Stimulated activated CD4-positive, alpha-beta T cell treated with anti-CD3 and anti-CD28 coated beads, TNF-alpha, amount 100 ng/mL, for 4 hours (primary cell): ENCODE results near the gene C2CD4D.
"Not testable (repeated sequence)": the region's sequence is repeated elsewhere in the genome, so short reads cannot be mapped to it uniquely, and the experiment has no call there.

ENCODE experiments used
- DNase-seq, 3 experiments: peaks; one replicate each; pipeline ENCODE4 v3.0.0-alpha.2; 2020; ENCODE audit warnings: low read depth in 3 of 3

The C2CD4D gene

DNA sequence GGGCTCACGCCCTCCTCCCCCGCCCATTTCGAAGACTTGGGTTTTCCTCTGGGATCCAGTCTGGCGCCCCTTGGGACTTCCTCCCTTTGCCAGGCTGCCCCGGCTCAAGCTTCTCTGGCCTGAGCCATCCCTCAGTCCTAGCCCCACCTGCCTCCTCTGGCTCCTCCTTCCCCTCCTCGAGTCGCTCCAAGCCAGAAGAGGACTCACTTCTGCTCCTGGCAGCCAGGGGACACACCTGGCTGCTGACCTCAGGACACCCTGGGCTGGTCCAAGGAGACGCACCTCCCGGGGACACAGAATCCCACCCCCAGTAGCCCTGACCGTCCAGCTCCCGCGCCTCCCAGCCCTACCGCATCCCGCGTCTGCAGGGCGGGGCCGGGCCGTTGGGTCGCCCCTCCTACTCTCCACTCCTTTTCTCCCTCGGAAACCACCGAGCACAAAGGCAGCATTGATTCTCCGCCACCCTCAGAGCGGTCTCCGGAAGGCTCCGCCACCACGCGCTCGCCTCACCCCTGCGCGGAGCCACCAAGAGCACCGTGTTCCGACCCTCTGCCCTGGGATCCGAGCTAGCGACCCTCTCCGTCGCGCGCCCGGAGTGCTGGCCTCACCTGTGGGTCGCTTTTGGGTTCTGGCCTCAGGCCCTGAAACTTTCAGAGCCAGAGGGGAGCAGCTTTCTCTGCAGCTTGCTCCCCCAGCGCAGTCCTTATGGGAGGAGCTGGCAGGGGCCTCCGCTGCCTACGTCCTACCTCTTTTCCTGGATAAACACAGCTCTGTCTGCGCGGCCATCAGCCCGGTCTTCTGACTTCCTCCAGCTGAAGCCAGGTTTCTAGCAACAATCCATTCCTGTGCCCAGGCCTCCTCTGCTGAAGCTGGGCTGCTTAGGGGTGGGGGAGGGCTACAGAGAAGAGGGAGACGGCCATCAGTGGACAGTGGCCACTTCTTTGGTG is at the start of gene C2CD4D:
TSS of gene C2CD4D (minus strand) at position 364 of the 947 bp plus-strand sequence. CDS start 831 bp downstream, outside the sequence.
- peak in 2 of 3 experiments; percentile 50 to 55 for DNase-seq

DNA sequence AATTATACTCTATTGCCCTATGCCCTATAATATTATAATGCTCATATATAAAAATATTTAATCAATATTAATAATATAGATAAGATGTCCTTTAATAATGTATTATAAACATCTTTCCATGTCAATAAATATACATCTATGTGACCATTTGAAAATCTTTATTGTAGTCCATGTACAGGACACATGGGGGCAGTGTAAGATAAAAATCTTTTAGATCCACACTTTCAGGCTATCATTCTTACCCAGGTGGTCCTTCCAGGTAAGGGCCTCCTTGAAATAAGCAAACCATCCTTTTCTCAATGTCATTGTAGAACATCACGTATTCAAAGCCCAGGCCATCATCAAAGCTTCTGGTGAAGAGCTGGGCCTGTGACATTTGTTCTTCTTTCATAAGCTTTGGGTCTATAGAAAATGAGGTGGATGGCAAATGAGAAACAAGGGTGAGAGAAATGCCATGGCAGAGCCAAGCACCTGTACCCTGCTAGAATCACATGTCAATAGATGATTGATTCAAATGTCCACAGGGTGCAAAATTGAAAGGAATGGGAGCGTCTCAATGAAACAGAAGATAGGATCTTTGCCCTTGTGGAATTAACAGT is 49.5 kb upstream of the C2CD4D start:
- DNase-seq: no peak

DNA sequence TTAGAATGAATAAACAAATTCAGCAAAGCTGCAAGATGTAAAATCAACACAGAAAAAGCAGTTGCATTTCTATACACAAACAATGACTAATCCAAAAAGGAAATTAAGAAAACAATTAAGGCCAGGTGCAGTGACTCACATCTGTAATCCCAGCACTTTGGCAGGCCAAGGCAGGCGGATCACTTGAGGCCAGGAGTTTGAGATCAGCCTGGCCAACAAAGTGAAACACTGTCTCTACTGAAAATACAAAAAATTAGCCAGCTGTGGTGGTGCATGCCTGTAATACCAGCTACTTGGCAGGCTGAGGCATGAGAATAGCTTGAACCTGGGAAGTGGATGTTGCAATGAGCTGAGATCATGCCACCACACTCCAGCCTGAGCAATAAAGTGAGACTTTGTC is 47.4 kb upstream of the C2CD4D start:
- DNase-seq: no peak

DNA sequence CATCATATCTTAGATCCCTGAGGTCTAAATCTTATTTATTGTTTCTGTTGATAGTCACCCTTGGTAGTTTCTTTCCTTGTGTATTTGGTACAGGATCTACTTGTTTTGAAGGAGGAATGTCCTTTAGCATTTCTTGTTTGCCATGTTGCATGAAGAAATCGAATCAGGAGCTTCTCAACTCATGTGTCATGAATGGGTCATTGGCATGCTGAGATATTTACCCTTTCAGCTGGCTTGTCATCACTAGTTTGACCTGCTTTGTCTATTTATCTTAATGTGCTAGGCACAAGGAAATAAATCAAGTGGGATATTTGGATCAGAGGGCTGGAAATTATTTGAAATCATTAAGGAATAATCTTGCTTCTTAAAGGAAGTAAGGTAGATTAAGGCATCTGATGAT is 45.9 kb upstream of the C2CD4D start:
- DNase-seq: no peak

DNA sequence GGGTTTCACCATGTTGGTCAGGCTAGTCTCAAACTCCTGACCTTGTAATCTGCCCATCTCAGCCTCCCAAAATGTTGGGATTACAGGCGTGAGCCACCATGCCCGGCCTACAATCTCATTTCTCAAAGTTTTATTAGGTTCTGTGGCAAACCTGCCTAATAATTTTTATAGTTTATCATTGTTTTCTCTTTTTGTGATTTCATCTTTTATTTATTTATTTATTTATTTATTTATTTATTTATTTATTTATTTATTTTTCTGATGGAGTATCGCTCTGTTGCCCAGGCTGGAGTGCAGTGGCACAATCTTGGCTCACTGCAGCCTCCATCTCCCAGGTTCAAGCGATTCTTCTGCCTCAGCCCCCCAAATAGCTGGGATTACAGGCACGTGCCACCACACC is 45.3 kb upstream of the C2CD4D start:
- DNase-seq: not testable (repeated sequence)

DNA sequence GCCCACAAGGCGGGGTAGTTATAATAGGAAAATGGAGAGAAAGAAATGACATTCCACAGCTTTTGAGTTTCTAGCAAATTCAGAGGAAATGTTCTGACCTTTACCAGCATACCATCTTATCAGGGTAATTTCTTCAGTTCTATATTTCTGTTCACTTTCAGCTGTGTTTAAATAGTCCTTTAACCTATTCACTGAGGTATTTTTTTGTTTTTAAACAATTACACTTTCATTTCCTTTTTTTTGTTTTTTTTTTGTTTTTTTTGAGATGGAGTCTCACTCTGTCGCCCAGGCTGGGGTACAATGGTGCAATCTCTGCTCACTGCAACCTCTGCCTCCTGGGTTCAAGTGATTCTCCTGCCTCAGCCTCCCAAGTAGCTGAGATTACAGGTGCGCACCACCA is 44.8 kb upstream of the C2CD4D start:
- DNase-seq: not testable (repeated sequence)

DNA sequence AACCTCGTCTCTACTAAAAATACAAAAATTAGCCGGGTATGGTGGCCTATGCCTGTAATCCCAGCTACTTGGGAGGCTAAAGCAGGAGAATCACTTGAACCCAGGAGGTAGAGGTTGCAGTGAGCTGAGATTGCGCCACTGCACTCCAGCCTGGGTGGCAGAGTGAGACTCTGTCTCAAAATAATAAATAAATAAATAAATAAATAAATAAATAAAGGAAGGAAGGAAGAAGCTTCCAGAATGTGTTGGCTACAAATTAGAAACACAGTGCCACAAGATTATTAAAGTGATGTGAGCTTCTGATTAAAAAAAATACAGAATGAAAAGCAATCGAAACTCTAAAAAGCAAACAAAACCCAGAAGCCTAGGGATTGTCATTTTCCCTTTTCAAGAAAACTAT is 44.3 kb upstream of the C2CD4D start:
- DNase-seq: not testable (repeated sequence)

DNA sequence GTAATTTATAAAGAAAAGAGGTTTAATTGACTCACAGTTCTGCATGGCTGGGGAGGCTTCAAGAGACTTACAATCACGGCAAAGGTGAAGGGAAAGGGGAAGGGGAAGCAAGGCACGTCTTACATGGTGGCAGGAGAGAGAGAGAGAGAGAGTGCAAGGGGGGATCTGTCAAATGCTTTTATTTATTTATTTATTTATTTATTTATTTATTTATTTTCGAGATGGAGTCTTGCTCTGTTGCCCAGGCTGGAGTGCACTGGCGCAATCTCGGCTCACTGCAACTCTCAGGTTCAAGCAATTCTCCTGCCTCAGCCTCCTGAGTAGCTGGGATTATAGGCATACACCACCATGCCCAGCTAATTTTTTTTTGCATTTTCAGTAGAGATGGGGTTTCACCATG is 43.3 kb upstream of the C2CD4D start:
- not testable (repeated sequence) for DNase-seq

DNA sequence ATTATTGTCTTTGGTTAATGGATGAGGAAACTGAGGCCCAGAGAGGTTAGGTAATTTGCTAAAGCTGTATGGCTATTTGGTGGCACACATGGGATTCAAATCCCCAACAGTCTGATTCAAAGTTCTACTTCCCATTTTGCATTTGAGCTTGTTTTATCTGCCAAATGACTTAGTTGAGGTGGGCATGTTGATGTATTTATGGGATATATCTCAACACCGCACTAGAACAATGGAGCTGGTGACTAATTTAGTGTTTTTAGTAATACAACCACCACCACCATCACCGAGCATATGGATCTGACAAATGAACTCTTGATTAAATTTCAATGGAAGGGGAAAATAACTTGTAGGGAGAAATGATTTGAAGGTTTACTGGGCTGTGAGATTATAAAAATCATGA is 42.8 kb upstream of the C2CD4D start:
- DNase-seq: no peak

DNA sequence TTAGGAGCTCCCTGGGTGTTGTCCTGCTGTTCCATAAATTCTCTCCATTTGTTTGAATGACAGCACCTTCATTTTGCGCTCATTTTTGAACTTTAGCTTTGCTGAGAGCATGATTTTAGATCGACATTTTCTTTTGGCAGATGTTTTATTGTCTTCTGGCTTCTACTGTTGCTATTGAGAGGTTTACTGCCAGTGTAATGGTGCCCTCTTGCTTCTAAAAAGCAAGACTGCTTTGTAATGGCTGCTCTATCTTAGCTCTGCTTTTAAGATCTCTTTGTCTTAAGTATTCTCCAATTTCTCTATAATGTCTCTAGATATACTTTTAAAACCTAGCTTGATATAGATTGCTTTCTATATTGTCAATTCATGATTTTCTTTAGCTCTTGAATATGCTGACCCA is 41.9 kb upstream of the C2CD4D start:
- DNase-seq: no peak

DNA sequence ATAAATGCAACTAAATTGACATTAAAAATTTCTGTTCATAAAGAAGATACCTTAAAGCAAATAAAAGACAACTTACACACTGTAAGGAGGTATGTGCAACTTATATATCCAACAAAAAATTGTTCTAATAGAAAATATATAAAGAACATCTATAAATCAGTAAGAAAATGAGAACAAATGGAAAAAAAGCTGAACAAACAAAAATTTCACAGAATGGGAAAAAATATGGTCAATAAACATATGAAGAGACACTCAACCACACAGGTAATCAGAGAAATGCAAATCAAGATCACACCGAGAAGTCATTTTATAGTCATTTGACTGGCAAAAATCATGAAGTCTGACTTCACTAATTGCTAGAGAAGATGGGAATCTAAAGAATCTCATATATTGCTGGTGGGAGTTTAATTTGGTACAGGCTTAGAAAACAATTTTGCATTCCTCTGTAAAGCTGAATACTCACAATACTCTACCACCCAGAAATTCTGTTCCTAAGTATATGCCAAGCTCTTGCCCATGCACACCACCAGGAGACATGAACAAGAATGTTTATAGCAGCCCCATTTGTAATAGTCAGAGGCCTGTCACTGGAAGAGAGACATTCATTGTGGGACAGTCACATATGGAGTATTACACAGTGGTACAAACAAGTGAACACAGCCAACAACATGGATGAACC is 35.9 kb upstream of the C2CD4D start:
- DNase-seq: no peak

DNA sequence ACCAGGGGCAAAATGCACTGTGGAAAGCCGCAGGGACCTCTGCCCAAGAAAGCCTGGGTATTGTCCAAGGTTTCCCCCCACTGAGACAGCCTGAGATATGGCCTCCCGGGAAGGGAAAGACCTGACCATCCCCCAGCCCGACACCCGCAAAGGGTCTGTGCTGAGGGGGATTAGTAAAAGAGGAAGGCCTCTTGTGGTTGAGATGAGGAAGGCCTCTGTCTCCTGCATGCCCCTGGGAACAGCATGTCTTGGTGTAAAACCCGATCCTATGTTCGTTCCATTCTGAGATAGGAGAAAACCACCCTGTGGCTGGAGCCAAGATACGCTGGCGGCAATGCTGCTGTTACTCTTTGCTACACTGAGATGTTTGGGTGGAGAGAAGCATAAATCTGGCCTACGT is 33.2 kb upstream of the C2CD4D start:
- DNase-seq: not testable (repeated sequence)

DNA sequence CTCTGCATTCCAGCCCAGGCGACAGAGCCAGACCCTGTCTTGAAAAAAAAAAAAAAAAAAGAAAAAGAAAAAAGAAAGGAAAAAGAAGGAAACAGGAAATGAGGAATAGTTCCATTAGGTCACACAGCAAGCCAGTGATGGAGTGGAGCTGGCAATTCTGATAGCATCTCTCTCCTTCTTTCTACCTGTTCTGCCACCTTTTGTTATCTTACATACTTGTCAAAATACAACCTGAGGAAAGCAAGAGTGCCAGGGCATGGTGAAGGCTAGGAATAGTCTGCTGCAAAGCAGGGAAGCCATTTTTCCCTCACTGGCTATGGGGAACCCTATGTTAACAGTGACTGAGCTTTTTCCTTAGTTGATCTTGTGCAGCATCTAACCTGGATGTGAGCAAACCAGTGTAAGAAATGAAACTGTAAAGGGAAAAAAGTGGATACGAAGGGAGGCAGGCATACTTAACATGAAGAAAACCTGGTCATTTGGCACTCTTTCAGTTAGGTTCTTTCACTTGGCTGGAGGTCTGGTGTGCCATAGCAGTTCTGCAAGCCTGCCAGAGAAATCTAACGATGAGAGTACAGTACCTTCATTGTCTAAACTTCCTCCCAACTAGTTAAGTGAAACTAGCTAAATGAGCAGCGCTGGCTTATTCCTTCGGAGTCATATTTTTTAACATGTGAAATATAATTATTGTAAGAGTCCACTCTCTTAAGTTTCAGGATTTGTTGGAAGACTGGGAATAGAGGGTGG is 31.8 kb upstream of the C2CD4D start:
- no peak for DNase-seq

DNA sequence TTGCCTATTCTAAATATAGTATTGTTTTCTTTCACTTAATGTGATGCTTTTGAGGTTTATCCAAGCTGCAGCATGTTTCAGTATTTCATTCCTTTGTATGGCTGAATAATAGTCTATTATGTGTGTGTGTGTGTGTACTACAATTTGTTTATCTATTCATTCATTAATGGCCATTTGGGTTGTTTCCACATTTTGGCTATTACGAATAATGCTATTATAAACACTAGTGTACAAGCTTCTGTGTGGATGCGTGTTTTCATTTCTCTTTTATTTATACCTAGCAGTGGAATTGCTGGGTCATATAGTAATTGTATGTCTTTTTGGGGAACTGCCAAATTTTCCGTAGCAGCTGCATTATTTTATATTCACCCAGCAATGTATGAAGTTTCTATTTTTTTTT is 28.9 kb upstream of the C2CD4D start:
- no peak for DNase-seq

DNA sequence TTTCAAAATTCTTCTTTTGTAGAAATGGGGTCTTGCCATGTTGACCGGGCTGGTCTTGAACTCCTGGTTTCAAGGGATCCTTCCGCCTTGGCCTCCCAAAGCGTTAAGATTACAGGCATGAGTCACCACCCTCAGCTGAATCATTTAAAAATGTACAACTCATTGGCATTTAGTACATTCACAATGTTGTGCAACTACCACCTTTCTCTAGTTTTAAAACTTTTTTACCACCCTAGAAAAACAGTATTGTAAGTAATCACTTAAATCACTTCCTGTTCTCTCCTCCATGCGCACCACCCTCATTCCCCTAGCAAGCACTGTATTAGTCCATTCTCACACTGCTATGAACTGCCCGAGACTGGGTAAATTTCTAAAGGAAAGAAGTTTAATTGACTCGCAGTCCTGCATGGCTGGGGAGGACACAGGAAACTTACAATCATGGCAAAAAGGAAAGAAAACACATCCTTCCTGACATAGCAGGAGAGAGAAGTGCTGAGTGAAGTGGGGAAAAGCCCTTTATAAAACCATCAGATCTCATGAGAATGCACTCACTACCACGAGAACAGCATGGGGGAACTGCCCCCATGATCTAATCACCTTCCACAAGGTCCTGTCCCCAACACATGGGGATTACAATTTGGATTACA is 28.3 kb upstream of the C2CD4D start:
- no peak for DNase-seq

DNA sequence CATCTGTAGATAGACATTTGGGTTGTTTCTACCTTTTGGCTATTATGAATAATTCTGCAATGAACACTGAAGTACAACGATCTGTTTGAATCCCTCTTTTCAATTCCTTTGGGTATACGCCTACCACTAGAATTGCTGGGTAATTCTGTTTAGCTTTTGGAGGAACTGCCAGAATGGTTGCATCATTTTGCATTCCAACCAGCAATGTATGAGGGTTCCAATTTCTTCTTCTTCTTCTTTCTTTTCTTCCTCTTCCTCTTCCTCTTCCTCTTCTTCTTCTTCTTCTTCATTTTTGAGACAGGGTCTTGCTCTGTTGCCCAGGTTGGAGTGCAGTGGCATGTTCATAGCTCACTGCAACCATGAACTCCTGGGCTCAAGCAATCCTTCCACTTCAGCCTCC is 27.7 kb upstream of the C2CD4D start:
- DNase-seq: no peak

DNA sequence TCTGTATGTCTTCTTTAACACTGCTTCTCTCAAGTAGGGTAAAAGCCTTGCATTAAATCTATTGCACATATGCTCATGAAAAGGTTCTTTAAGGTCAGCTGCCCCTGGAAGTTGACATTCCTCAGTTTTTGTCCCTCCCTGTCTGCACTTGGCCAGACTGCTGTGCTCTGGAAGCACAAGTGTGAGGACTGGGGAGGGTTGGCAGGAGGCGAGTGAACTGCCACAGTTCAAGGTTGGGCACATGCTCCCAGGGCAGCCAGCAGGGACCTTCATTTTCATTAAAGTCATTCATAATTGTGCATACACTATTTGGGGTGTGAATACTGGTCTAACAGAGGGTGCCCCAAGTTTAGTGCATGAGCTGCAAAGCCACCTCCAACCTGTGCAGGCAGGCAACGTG is 24.8 kb upstream of the C2CD4D start:
- no peak for DNase-seq

DNA sequence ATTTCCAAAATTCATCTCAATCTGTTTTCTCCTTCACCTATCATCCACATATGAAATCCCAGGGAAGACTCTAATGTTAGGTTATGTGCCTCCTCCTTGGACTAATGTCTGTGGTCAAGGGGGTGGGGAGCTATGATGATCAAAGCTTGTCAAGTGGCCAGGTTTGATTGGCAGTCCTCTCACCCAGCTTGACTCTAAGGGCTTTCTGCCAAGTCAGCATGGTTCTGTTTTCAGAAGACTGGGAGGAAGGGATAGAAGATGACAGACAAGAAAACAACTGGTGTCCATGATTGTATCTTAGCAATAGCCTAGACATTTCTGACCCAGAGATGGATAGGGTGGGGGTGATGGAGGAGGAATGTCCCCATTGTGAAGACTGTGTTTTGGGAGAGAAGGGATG is 23.0 kb upstream of the C2CD4D start:
- no peak for DNase-seq

DNA sequence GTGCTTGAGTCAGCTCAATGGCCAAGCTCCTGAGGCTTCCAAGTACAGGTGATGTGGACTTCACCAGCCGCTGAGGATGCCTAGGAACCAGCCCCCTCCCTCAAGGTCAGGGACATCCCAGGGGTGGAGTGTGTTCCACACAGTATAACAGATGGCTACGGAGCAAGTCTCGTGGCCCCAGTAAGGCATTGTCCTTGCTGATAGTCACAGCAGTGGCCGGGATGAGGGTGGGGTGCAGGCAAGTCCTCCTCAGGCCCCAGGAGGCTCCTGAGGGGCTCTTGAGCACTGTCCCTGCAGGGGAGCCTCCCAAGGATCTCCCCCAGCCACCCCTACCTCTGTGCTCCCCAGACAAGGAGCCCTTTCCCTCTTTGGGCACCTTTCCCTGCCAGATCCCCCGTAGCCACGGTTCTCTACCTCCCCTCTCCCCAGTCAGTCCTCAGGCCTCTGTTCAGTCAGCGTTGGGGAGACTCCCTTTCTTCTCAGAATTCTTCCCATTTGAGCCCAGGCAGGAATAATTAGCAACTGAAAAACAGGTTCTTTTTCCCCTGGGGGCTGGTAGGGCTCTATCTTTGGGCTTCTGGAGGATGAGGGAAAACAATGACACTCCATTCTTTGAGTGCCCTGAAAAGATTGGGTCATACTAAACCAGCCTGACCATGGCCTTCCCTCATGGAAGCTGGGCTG is 21.0 kb upstream of the C2CD4D start:
- no peak for DNase-seq

DNA sequence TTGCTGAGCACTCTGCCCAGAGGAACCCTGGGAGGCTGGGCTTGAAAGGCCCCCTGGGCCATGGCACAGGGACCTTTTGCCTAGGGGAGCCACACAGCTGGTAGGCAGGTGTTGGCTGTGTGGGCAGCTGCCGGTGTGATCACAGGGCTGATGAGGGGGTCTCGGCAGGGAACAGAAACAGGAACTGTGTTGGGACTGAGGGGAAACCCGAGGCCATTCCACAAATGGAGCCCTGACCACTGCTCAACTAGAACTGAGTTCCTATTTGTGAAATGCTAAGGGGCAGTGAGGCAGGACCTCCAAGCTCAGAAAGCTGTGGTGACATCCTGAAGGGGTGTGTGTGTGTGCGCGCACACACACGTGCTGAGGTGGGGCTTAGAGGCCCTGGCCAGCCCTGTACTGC is 20.3 kb upstream of the C2CD4D start:
- no peak for DNase-seq
